Astrocyte (in vitro differentiated cells and primary cell): Measurements from ENCODE around the gene TTYH2. TPM values are rescaled to one million over a fixed set of nuclear protein-coding genes. Genes with fewer than 3 reads are reported as not detected.

Source experiments
- DNase-seq: peaks from one replicate; pipeline ENCODE4 v3.0.0-alpha.2; 2010; ENCODE audit warnings: low read depth
- FAIRE-seq: peaks from 2 replicates; lab custom pipeline; 2011; peaks lifted over from hg19 to GRCh38; lab: Jason Lieb, UNC
- H2AFZ ChIP-seq: 2 replicates; pipeline ENCODE4 v1.6.0; 2012; ENCODE audit warnings: low read depth, low read length, inconsistent platforms
- H3K27ac ChIP-seq: 2 replicates; pipeline ENCODE4 v1.5.1; 2011; ENCODE audit warnings: low read depth, low read length, inconsistent platforms
- H3K27me3 ChIP-seq: 2 replicates; pipeline ENCODE4 v1.6.0; 2011; ENCODE audit warnings: low read length, inconsistent platforms; ENCODE audit not compliant: insufficient read depth
- H3K36me3 ChIP-seq: 2 replicates; pipeline ENCODE4 v1.5.1; 2011; ENCODE audit warnings: low read length, inconsistent platforms; ENCODE audit not compliant: insufficient read depth
- H3K4me1 ChIP-seq: 2 replicates; pipeline ENCODE4 v1.5.1; 2011; ENCODE audit warnings: low read length, inconsistent platforms; ENCODE audit not compliant: insufficient read depth
- H3K4me2 ChIP-seq: 2 replicates; pipeline ENCODE4 v1.6.0; 2012; ENCODE audit warnings: low read length, inconsistent platforms
- H3K4me3 ChIP-seq: 2 replicates; pipeline ENCODE4 v1.5.1; 2011; ENCODE audit warnings: low read depth, mild to moderate bottlenecking, low read length, inconsistent platforms; ENCODE audit not compliant: insufficient read depth
- H3K79me2 ChIP-seq: 2 replicates; pipeline ENCODE4 v1.6.0; 2012; ENCODE audit warnings: mild to moderate bottlenecking, low read length, inconsistent platforms; ENCODE audit not compliant: insufficient read depth
- H3K9ac ChIP-seq: 2 replicates; pipeline ENCODE4 v1.6.0; 2012; ENCODE audit warnings: mild to moderate bottlenecking, low read length, inconsistent platforms
- H3K9me3 ChIP-seq: 2 replicates; pipeline ENCODE4 v1.5.1; 2012; ENCODE audit warnings: low read depth, mild to moderate bottlenecking, low read length, inconsistent platforms; ENCODE audit not compliant: insufficient read depth
- H4K20me1 ChIP-seq: 2 replicates; pipeline ENCODE4 v1.6.0; 2012; ENCODE audit warnings: low read length, inconsistent platforms; ENCODE audit not compliant: insufficient read depth
- H3K27ac Mint-ChIP-seq: one replicate; pipeline ENCODE4 v1.8.0; 2021; ENCODE audit warnings: mild to moderate bottlenecking, mixed read lengths; ENCODE audit not compliant: unreplicated experiment
- H3K27me3 Mint-ChIP-seq: one replicate; pipeline ENCODE4 v1.8.0; 2021; ENCODE audit warnings: low read depth, mixed read lengths; ENCODE audit not compliant: unreplicated experiment
- H3K36me3 Mint-ChIP-seq: one replicate; pipeline ENCODE4 v1.8.0; 2021; ENCODE audit warnings: low read depth, mixed read lengths; ENCODE audit not compliant: unreplicated experiment
- H3K4me1 Mint-ChIP-seq: one replicate; pipeline ENCODE4 v1.8.0; 2021; ENCODE audit warnings: low read depth, mixed read lengths; ENCODE audit not compliant: unreplicated experiment
- H3K4me3 Mint-ChIP-seq: one replicate; pipeline ENCODE4 v1.8.0; 2021; ENCODE audit warnings: mild to moderate bottlenecking, moderate library complexity, mixed read lengths; ENCODE audit not compliant: unreplicated experiment
- H3K9me3 Mint-ChIP-seq: one replicate; pipeline ENCODE4 v1.8.0; 2021; ENCODE audit warnings: mild to moderate bottlenecking, mixed read lengths; ENCODE audit not compliant: unreplicated experiment
- CTCF ChIP-seq: IDR thresholded peaks from 2 replicates; pipeline ENCODE4 v1.5.1; 2011; ENCODE audit warnings: low read depth, mild to moderate bottlenecking, inconsistent platforms, low read length, moderate library complexity; ENCODE audit not compliant: insufficient read depth
- EZH2 ChIP-seq: IDR thresholded peaks from 2 replicates; pipeline ENCODE4 v1.6.1; 2012; ENCODE audit warnings: mild to moderate bottlenecking, low read length, inconsistent platforms; ENCODE audit not compliant: insufficient read depth
- total RNA-seq: library from RNA; stranded (reverse); gene quantifications from 2 replicates; pipeline ENCODE4 v1.2.1, GENCODE V29; 2021

Gene TTYH2
- total RNA-seq, 1 donor from 2014 or later: 8.0 TPM

- H3K4me3 Mint-ChIP-seq: no peak within 1 kb of the TSS
- TF ChIP-seq CTCF (no peak), EZH2 (peak; percentile 32)
- DNase-seq (no peak), FAIRE-seq (no peak)
- H3K9ac ChIP-seq: no peak within 1 kb of the TSS
- no peaks in the 10 kb centered on the region for H4K20me1 ChIP-seq
- no peaks in the 10 kb centered on the region for H3K36me3 Mint-ChIP-seq
- H3K4me1 ChIP-seq: peaks cover 20% of the 10 kb centered on the region
- H3K27ac Mint-ChIP-seq: no peak within 1 kb of the TSS
- peaks cover 18% of the 10 kb centered on the region for H3K4me1 Mint-ChIP-seq
- peak within 1 kb of the TSS; percentile 64 for H3K4me2 ChIP-seq
- H3K27me3 ChIP-seq: peaks cover 22% of the 10 kb centered on the region
- H3K4me3 ChIP-seq: no peak within 1 kb of the TSS
- H3K27ac ChIP-seq: no peak within 1 kb of the TSS
- no peaks in the 10 kb centered on the region for H3K9me3 Mint-ChIP-seq
- peaks cover 30% of the 10 kb centered on the region for H3K27me3 Mint-ChIP-seq
- H3K36me3 ChIP-seq: no peaks in the 10 kb centered on the region
- no peak within 1 kb of the TSS for H2AFZ ChIP-seq
- H3K79me2 ChIP-seq: no peaks in the 10 kb centered on the region
- no peaks in the 10 kb centered on the region for H3K9me3 ChIP-seq
These were observed 60.8 kb downstream of the TTYH2 start, which contains the start of gene DNAI2 for GRCh38 chr17:74274060-74274708. Gene DNAI2 (plus strand): TSS chr17:74274234. CDS start chr17:74281818, 7,584 bp downstream.

GRCh38 chr17:74274709-74275340, 61.5 kb downstream of the TTYH2 start:
- Mint-ChIP-seq H3K4me1 (peaks cover 18% of the 10 kb centered on the region), H3K36me3 (no peaks in the 10 kb centered on the region), H3K27me3 (peaks cover 30% of the 10 kb centered on the region), H3K4me3 (no peak overlapping the region), H3K9me3 (no peaks in the 10 kb centered on the region), H3K27ac (no peak overlapping the region)
- no peaks in the 10 kb centered on the region for H3K9me3 ChIP-seq
- H3K9ac ChIP-seq: no peak overlapping the region
- H3K4me1 ChIP-seq: peaks cover 20% of the 10 kb centered on the region
- no peak overlapping the region for H3K4me2 ChIP-seq
- no peak overlapping the region for H3K27ac ChIP-seq
- H3K27me3 ChIP-seq: peaks cover 22% of the 10 kb centered on the region
- no peak overlapping the region for H3K4me3 ChIP-seq
- TF ChIP-seq EZH2 (no peak), CTCF (no peak)
- H2AFZ ChIP-seq: no peak overlapping the region
- no peaks in the 10 kb centered on the region for H3K36me3 ChIP-seq
- H3K79me2 ChIP-seq: no peaks in the 10 kb centered on the region
- H4K20me1 ChIP-seq: no peaks in the 10 kb centered on the region
- DNase-seq: no peak
- no peak for FAIRE-seq

- Histone ChIP-seq H4K20me1 (no peaks in the 10 kb centered on the region), H3K9ac (peak overlapping the region; percentile 34), H3K4me2 (no peak overlapping the region), H2AFZ (no peak overlapping the region), H3K27ac (no peak overlapping the region), H3K9me3 (no peaks in the 10 kb centered on the region), H3K79me2 (no peaks in the 10 kb centered on the region), H3K36me3 (no peaks in the 10 kb centered on the region), H3K27me3 (peaks cover 24% of the 10 kb centered on the region), H3K4me3 (no peak overlapping the region), H3K4me1 (peaks cover 20% of the 10 kb centered on the region)
- peaks cover 30% of the 10 kb centered on the region for H3K27me3 Mint-ChIP-seq
- no peaks in the 10 kb centered on the region for H3K36me3 Mint-ChIP-seq
- no peaks in the 10 kb centered on the region for H3K9me3 Mint-ChIP-seq
- FAIRE-seq: no peak
- peak; percentile 67 for DNase-seq
- no peak for TF ChIP-seq CTCF
- no peak for TF ChIP-seq EZH2
- H3K4me3 Mint-ChIP-seq: no peak overlapping the region
- peaks cover 18% of the 10 kb centered on the region for H3K4me1 Mint-ChIP-seq
- no peak overlapping the region for H3K27ac Mint-ChIP-seq
These were observed 62.7 kb downstream of the TTYH2 start for GRCh38 chr17:74276051-74276476.
